DMS79 (cell line): Measurements from ENCODE around the gene CYP46A1.

Source experiments
- DNase-seq: peaks from one replicate; lab custom pipeline; 2025; lab: John Stamatoyannopoulos, UW

The CYP46A1 gene

DNA sequence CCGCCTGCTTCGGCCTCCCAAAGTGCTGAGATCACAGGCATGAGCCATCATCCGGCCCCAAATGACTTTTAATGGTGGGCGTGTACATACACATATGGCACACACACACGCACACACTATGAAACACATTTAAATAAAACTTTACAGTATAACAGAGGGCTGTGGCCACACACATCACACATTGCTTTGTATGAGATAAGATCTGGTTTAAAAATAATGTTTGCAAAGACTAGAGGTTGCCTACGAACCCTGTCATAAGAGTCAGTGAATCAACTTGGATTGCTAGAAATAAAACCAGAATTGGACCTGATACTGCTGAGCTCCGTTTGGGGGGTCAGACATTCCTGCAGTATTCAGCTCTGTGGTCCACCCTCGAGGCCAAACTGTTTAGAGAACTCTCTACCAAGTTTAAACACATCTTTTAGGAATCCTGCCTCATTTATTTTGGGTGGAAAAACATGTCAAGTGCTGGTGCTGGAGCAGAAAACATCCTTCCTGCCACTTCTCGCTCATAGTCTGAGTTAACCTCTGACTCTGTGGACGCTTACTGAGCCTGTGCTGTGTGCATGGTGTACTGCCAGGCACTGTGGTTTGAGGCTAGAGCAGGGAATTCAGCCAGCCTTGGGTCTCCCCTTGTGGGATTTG is 61.3 kb downstream of the CYP46A1 start:
- DNase-seq, result no peak

DNA sequence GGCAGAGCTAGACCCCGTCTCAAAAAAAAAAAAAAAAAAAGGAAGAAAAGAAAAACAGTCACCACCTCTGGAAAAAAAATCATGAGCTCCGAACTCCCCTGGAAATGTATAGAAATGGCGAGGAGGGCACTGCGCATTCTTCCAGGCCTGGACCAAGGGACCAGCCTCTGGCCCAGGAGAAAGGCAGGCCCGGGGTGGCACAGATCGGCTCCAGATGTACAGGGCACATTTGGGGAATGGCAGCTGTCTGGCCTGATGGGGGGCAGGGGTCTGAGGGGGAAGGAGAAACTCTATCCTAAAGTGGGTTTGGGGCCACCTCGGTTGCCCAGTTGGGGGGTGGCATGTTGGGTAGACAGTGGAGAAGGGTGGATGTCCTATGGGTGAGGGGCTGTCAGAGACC is 63.1 kb downstream of the CYP46A1 start:
- no peak for DNase-seq

DNA sequence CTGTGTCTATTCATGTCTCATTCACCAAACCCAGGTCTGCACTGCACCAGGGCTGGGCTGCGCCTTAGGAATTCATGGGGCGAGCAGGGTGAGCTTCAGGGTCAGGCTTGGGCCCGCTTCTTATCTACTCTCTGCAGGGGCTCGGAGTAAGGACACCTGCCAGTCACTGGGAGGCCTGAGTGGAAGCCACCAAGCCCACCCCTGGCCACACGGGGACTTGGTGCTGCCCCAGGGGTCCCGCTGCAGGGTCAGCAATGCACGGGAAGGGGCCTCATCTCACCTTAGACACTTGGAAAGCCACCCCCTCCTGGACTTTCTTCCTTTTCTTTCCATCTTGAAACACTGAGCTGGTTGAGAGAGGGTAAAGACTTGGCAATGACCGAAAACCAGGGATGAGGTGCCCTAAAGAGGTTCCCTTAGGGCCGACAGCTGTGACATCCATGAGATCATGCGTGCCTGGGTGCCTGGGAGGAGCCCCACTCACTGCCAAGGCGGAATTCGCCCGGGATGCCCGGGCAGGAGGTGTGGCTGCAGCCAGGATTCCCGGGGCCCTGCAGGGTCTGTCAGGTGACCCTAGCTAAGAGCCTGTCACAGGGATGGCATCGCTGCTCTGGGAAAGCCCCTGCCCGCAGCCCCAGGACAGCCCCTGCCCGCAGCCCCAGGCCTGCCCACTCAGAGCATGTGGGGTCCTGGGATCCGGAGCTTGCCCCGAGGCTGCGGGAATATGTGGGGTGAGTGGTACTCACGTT is 63.7 kb downstream of the CYP46A1 start:
- DNase-seq, result no peak

GRCh38 chr14:99748529-99748928 is 64.4 kb downstream of the CYP46A1 start:
- no peak for DNase-seq

DNA sequence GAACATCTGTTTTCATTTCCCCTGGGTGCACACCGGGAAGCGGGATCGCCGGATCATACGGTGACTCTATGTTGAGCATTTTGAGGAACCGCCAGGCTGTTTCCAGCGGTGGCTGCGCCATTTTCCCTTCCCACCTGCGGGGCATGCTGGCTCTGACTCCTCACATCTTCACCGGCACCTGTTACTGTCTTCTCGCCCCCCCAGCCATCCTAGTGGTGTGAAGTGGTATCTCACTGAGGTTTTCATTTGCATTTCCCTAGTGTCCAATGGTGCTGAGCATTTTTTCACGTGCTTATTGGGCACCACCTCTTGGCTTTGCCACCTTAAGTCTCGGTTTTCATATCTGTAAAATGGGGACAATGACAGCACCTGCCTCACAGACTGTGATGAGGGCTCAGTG is 65.0 kb downstream of the CYP46A1 start:
- DNase-seq, result no peak

DNA sequence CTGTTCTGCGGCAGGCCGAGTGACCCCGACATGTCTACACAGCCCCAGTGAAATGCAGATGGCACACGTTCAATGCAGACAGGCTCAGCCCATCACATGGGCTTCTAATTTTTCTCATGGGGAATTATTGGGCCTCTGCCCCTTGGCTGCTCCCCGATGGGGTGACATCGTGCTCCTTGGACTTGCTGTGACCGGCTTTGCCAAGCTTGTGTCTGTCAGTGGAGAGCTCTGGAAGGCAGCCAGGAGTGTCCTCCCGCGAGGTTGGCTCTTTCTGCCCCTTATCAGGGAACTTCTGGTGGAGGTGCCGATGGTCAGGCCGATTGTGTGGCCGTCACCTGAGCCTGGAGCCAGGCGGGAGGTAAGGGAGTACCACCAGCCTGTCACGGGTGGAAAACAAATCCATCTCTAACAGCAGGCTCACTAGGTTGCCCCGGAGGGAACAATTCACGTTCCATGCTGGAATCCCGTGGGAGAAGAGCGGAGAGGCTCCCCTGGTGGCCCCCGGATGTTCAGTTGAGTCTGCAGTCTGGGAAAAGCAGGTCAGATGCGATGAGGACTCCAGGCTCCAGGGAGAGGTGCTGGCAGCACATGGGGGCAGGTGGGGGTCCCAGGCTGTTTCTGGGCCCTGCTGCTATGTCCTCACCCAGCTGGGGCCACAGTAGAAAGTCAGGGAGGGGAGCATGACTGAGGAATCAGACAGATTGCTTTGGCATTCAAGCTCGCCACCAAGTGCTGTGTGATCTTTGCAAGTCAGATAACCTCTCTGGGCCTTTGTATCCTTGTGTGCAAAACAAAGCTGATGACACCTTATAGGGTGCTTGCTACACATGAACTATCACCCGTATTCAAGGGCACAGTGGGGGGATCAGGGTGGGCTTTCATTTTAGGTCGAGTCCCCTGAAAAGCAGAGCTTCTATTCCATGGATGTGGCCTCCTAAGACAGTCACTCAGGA is 65.9 kb downstream of the CYP46A1 start:
- DNase-seq, result no peak

DNA sequence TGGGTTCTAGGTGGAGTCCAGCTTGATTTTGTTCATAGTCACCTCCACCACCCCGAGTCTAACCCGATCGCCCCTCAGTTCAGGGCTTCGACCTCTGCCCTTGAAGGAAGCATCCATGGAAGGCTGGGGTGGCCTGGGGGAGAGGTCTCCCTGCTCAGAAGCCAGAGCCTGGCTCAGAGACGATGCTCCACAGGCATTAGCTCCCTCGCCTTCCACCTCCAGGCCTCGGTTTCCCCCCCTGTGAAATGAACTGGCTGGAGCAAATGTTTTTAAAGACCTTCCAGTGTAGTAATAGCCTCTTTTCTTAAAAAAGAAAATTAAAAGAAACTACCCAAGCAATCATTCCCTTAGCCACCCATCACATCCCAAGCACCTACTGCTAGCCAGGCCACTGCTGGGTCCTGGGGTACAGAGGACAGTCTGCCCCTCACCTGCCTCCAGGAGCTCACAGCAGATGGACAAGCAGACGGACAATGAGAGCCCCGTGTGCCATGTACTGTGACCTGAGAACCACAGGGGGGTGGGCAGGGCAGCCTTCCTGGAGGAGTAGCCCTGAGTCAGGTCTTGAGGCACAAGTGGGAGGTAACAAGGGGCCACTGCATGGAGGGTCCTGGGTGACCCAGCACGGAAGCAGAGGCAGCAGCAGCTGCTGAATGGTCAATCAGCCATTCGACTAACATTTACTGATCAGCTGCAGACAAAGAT is 66.8 kb downstream of the CYP46A1 start:
- no peak for DNase-seq

- no peak for DNase-seq
Measured at GRCh38 chr14:99751539-99752485, 67.7 kb downstream of the CYP46A1 start.

- no peak for DNase-seq
Measured at GRCh38 chr14:99752486-99753121, 68.5 kb downstream of the CYP46A1 start.

DNA sequence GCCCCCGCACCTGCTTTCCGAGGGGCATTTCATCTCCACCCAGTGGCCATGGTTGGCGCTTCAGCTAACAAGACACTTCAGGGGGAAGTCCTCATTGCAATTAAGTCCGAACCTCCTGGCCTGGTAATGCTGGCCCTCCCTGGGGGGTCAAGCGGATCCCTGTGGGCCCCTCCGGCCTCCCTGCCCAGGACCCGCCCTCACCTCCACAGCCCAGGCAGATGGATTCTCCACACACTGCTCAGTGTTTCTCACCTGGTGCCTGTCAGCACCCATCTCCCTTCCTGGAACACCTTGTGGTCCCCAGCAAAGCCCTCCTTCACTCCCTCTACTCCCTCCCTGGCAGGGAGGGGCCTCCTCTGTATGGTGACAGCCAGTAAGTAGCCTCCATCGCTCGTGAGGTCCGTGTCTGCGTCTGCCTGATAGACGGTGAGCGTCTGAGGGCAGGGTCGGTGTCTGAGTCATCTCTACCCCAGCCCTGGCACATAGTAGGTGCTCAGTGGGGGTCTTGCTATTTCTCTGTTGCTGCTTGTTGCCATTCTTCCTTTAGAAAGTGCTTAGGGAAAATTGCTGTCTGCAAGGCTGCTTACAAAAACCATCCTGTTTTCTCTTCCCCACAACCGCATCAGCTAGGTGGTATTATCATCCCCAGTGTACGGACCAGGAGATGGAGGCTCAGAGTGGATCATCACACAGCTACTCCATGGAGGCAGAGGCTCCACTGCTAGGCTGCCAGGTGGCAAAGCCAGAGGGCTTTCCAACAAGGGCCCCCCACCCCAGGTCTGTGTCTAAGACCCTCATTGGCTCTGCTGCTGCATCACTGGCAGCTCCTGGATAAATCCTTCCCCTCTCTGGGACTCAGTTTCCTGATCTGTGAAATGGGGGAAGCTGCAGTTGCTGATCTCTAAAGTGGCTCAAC is 69.4 kb downstream of the CYP46A1 start:
- DNase-seq, result no peak

DNA sequence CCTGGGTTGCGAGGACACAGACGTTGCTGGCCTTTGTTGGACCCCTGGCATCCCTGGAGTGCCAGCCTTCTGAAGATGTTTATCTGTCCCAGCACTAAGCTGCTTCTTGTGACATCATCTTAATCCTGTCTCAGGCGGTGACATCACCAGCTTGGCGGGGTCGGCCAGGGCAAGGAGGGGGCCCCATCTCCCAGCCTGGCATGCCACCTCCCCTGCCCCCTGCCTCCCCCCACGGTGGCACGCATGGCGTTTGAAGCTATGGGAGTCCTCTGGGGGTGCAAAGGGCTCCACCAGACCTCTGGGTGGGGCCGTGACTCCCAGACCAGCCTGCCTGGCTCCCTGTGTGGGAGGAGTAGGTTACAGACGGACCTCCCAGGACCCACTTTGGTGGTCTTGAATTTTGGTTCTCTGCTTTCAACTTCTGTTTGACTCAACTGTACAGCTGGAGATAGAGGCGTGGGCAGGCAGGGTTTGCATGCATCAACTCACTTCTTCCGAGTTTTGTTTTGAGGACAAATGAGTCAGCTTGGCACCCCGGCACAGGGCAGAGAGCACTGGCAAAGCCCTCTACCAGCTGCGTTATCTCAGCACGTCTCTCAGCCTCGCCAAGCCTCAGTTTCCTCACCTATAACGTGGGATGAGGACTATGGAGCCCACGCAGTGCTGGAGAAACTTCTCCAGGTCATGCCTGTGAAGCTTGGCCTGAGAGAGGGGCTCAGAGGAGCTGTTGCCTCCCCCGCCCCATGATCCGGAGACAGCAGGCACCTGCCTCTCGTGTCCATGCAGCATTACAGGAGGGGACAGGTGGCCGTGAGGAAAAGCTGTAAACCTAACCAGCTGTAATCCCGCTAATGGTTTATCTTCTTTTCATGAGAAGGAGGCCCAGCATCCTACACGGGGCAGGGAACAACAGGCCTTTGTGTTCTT is 70.3 kb downstream of the CYP46A1 start:
- DNase-seq, result no peak

DNA sequence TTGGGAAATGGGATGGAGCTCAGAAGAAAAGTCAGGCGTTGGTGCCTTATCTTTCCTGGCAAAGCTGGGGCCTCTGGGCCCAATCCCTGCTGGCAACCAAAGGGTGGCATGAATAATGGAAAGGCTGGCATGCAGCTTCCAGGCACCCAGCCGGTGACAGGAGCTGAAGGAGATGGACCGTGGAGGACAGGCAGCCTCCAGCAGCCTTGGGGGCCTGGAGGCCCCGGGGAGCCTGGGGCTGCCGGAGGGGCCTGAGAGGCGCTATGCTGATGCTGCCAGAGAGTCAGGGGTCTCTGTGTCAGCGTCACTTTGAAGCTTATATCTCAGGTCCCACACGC is 70.9 kb downstream of the CYP46A1 start:
- DNase-seq, result no peak

GRCh38 chr14:99755629-99756603 is 71.8 kb downstream of the CYP46A1 start:
- DNase-seq, result no peak

DNA sequence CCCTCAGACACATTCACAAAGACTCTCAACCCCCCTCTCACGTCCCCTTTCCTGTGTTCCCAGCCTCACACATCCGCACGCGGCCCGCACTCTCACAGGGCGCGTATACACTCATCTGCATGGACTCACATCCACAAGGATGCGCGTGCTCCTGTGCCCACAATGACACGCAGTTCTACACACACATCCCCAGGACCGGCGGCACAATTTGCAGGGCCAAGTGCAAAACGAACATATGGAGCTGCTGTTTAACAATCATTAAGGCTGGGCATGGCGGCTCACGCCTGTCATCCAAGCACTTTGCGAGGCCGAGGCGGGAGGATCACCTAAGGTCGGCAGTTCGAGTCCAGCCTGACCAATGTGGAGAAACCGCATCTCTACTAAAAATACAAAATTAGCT is 72.7 kb downstream of the CYP46A1 start:
- no peak for DNase-seq

DNA sequence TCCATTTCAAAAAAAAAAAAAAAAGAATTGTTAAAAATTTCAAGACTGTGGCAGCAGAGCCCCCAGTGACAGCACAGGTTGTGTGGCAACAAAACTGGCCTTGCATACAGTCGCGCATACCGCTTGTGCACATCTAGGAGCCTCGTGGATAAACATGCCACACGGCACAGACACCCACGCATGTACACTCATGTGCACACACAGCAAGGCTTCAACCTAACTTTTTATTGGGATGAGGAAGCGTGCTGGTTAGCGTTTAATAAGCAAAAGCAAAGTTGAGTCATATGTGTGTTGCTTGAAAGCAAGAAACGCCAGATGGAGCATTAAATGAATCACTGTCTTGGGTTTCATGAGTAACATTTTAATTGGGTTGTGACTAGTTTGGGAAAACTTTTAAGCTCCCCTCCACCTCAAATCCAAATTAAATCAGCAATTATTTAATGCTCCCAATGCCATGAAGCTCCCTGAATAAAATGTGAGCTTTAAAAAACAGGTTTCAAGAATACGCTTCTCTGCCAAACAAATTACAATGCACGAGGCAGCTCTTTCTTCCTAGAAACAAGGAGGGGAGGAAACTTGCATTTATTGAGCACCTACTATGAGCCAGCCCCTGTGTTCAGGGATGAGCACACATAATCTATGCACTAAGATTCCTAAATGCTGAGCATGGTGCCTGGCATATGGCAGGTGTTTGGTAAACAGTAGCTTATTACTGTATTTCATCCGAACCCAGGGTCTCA is 73.4 kb downstream of the CYP46A1 start:
- no peak for DNase-seq

- no peak for DNase-seq
Measured at GRCh38 chr14:99758121-99758821, 74.2 kb downstream of the CYP46A1 start.
